GM23338 (cell line): ENCODE data around the gene TECTA. TPM values are rescaled to one million over a fixed set of nuclear protein-coding genes. Genes with fewer than 3 reads are reported as not detected.
A peak's percentile ranks its signal among the peaks of the same experiment; 100 is the strongest.

Experiments
- ATAC-seq: fragments of 200-7000 bp; cut with Tn5 transposase; 3 replicates; pipeline ENCODE4 v1.9.1; 2020
- DNase-seq: peaks from one replicate; pipeline ENCODE4 v3.0.0-alpha.2; 2015; ENCODE audit warnings: low spot score
- H2AFZ ChIP-seq: fragments of 200-600 bp; sonication (generic); 2 replicates; pipeline ENCODE4 v1.8.0; 2016; ENCODE audit warnings: antibody characterized with exemption, mild to moderate bottlenecking, moderate library complexity
- H3F3A ChIP-seq: fragments of 200-600 bp; sonication (generic); replicated peaks from 2 replicates; pipeline ENCODE4 v1.8.0; 2017; ENCODE audit warnings: antibody characterized with exemption, mixed run types, low read depth
- H3K27ac ChIP-seq: fragments of 200-600 bp; sonication (generic); 2 replicates; pipeline ENCODE4 v1.6.1; 2016; ENCODE audit warnings: low read depth
- H3K27me3 ChIP-seq: fragments of 200-600 bp; sonication (generic); 2 replicates; pipeline ENCODE4 v1.8.0; 2016; ENCODE audit warnings: mild to moderate bottlenecking, mixed run types, moderate library complexity; ENCODE audit not compliant: insufficient read depth
- H3K36me3 ChIP-seq: fragments of 200-600 bp; sonication (generic); 2 replicates; pipeline ENCODE4 v1.8.0; 2016; ENCODE audit warnings: mild to moderate bottlenecking; ENCODE audit not compliant: insufficient read depth
- H3K4me1 ChIP-seq: fragments of 200-600 bp; sonication (generic); 2 replicates; pipeline ENCODE4 v1.8.0; 2016; ENCODE audit warnings: mild to moderate bottlenecking, moderate library complexity; ENCODE audit not compliant: insufficient read depth
- H3K4me2 ChIP-seq: fragments of 200-600 bp; sonication (generic); 2 replicates; pipeline ENCODE4 v1.7.1; 2017; ENCODE audit warnings: mixed run types
- H3K4me3 ChIP-seq: fragments of 200-600 bp; sonication (generic); 2 replicates; pipeline ENCODE4 v1.6.1; 2016; ENCODE audit warnings: mixed run types
- H3K79me2 ChIP-seq: fragments of 200-600 bp; sonication (generic); replicated peaks from 2 replicates; pipeline ENCODE4 v1.8.0; 2017; ENCODE audit warnings: mild to moderate bottlenecking; ENCODE audit not compliant: insufficient read depth
- H3K9me2 ChIP-seq: fragments of 200-600 bp; sonication (generic); 2 replicates; pipeline ENCODE4 v1.8.0; 2017; ENCODE audit not compliant: insufficient read depth
- H4K20me1 ChIP-seq: fragments of 200-600 bp; sonication (generic); replicated peaks from 2 replicates; pipeline ENCODE4 v1.8.0; 2017; ENCODE audit warnings: mild to moderate bottlenecking; ENCODE audit not compliant: insufficient read depth
- H3K27ac Mint-ChIP-seq: 2 replicates; pipeline ENCODE4 v1.8.0; 2020; ENCODE audit warnings: inconsistent platforms, mild to moderate bottlenecking, moderate library complexity, mixed read lengths
- H3K27me3 Mint-ChIP-seq: 3 replicates; pipeline ENCODE4 v1.8.0; 2022; ENCODE audit warnings: low read depth, mild to moderate bottlenecking, moderate library complexity, mixed read lengths, inconsistent platforms; ENCODE audit not compliant: insufficient read depth, poor library complexity
- H3K36me3 Mint-ChIP-seq: 3 replicates; pipeline ENCODE4 v1.8.0; 2021; ENCODE audit warnings: low read depth, mild to moderate bottlenecking, inconsistent platforms, moderate library complexity, mixed read lengths
- H3K4me1 Mint-ChIP-seq: 3 replicates; pipeline ENCODE4 v1.8.0; 2020; ENCODE audit warnings: mild to moderate bottlenecking, inconsistent platforms, mixed read lengths
- H3K4me3 Mint-ChIP-seq: 3 replicates; pipeline ENCODE4 v1.8.0; 2021; ENCODE audit warnings: moderate library complexity, mild to moderate bottlenecking, inconsistent platforms, mixed read lengths
- H3K9me3 Mint-ChIP-seq: 3 replicates; pipeline ENCODE4 v1.8.0; 2020; ENCODE audit warnings: moderate library complexity, mild to moderate bottlenecking, inconsistent platforms, mixed read lengths
- EZH2 ChIP-seq: fragments of 200-600 bp; sonication (generic); IDR thresholded peaks from one replicate; pipeline ENCODE4 v1.8.0; 2017; ENCODE audit warnings: antibody characterized with exemption, mild to moderate bottlenecking, low read depth; ENCODE audit not compliant: unreplicated experiment
- JUNB ChIP-seq: IDR thresholded peaks from one replicate; pipeline ENCODE4 v1.6.1; 2016; ENCODE audit warnings: antibody characterized with exemption; ENCODE audit not compliant: unreplicated experiment
- ZNF114 ChIP-seq: fragments of 250-450 bp; sonication (Bioruptor Pico); IDR thresholded peaks from 2 replicates; pipeline ENCODE4 v1.5.0; 2020; ENCODE audit warnings: mild to moderate bottlenecking, moderate library complexity
- polyA plus RNA-seq: library from polyadenylated mRNA; unstranded; fragments of >200 nt; fragmentation: Nextera tagmentation; extraction: Ambion mirVana; gene quantifications from 2 replicates; pipeline ENCODE4 v1.2.1, GENCODE V29; 2016
- total RNA-seq: library from RNA; depleted of rRNA; stranded (reverse); fragments of >200 nt; shearing (Covaris generic); gene quantifications from 2 replicates; pipeline ENCODE4 v1.2.3, GENCODE V29; 2014
- TF ChIP-seq, protein P1 (sequence below), 2 experiments: fragments of 200-600 bp in 1 of 2; sonication (generic) in 1 of 2; conservative IDR thresholded peaks; 2 replicates each; pipeline versions ENCODE4 v1.5.1 to v1.6.1; 2016 to 2017; ENCODE audit warnings: antibody characterized with exemption in 2 of 2, low read depth in 2 of 2, mild to moderate bottlenecking in 2 of 2, moderate library complexity in 1 of 2

Gene TECTA
- total and polyA plus RNA-seq, 2 experiments from 2014 or later = 0.34 to 0.69 TPM

GRCh38 chr11:121131656-121132055 lies 30.6 kb downstream of the TECTA start:
- H3K27ac ChIP-seq = no peak overlapping the region
- H3K27me3 ChIP-seq = no peaks in the 10 kb centered on the region
- ATAC-seq (no peak), DNase-seq (no peak)
- Mint-ChIP-seq H3K9me3 (no peaks in the 10 kb centered on the region), H3K27me3 (peaks cover 4% of the 10 kb centered on the region), H3K4me1 (no peaks in the 10 kb centered on the region; the same call in 2 of the 3 replicates), H3K36me3 (no peaks in the 10 kb centered on the region), H3K4me3 (no peak overlapping the region), H3K27ac (no peak overlapping the region)
- H2AFZ ChIP-seq = no peak overlapping the region
- TF ChIP-seq JUNB (no peak), EZH2 (no peak)
- TF ChIP-seq, protein P1, sequence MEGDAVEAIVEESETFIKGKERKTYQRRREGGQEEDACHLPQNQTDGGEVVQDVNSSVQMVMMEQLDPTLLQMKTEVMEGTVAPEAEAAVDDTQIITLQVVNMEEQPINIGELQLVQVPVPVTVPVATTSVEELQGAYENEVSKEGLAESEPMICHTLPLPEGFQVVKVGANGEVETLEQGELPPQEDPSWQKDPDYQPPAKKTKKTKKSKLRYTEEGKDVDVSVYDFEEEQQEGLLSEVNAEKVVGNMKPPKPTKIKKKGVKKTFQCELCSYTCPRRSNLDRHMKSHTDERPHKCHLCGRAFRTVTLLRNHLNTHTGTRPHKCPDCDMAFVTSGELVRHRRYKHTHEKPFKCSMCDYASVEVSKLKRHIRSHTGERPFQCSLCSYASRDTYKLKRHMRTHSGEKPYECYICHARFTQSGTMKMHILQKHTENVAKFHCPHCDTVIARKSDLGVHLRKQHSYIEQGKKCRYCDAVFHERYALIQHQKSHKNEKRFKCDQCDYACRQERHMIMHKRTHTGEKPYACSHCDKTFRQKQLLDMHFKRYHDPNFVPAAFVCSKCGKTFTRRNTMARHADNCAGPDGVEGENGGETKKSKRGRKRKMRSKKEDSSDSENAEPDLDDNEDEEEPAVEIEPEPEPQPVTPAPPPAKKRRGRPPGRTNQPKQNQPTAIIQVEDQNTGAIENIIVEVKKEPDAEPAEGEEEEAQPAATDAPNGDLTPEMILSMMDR (conservative IDR thresholded peaks at IDR 0.05; ENCODE audit: low read depth in 2 of 2) = no peak
- no peaks in the 10 kb centered on the region for H3K36me3 ChIP-seq
- H3K9me2 ChIP-seq = no peaks in the 10 kb centered on the region
- no peak overlapping the region for H3K4me2 ChIP-seq
- no peaks in the 10 kb centered on the region for H4K20me1 ChIP-seq
- no peaks in the 10 kb centered on the region for H3F3A ChIP-seq
- H3K4me1 ChIP-seq = no peaks in the 10 kb centered on the region
- H3K79me2 ChIP-seq = no peaks in the 10 kb centered on the region
- no peak overlapping the region for H3K4me3 ChIP-seq

- ATAC-seq = peak; percentile 31; the same call in 2 of the 3 replicates
- no peaks in the 10 kb centered on the region; the same call in 2 of the 3 replicates for H3K4me1 Mint-ChIP-seq
These were observed 31.4 kb downstream of the TECTA start for GRCh38 chr11:121132211-121132976.

More at GRCh38 chr11:121132211-121132976, 31.4 kb downstream of the TECTA start:
- Histone ChIP-seq H3K27me3 (no peaks in the 10 kb centered on the region), H3K79me2 (no peaks in the 10 kb centered on the region), H3K4me2 (no peak overlapping the region), H3K27ac (no peak overlapping the region), H3K36me3 (no peaks in the 10 kb centered on the region), H2AFZ (no peak overlapping the region), H3F3A (no peaks in the 10 kb centered on the region), H3K4me1 (no peaks in the 10 kb centered on the region), H3K9me2 (no peaks in the 10 kb centered on the region), H4K20me1 (no peaks in the 10 kb centered on the region), H3K4me3 (no peak overlapping the region)
- H3K9me3 Mint-ChIP-seq = no peaks in the 10 kb centered on the region
- H3K4me3 Mint-ChIP-seq = no peak overlapping the region
- H3K27ac Mint-ChIP-seq = no peak overlapping the region
- DNase-seq = no peak
- no peak for TF ChIP-seq ZNF114 (CRISPR knock-in tag)
- TF ChIP-seq, protein P1 (conservative IDR thresholded peaks at IDR 0.05; ENCODE audit: low read depth in 2 of 2) = peak in 1 of 2 experiments; percentile 22; a peak in 1 of 4 replicates
- H3K27me3 Mint-ChIP-seq = peaks cover 5% of the 10 kb centered on the region
- no peaks in the 10 kb centered on the region for H3K36me3 Mint-ChIP-seq
